H1 (cell line): Measurements from ENCODE around the gene VPS13C. TPM values are rescaled to one million over a fixed set of nuclear protein-coding genes. Genes with fewer than 3 reads are reported as not detected.

Experiments
- CTCF ChIA-PET: fragments of 300-600 bp; sonication (Branson Sonifier 250); formaldehyde crosslinking; loops from one replicate; lab custom pipeline; 2021; ENCODE audit not compliant: partially characterized antibody; lab: Charles Lee
- POLR2A ChIA-PET: fragments of 300-600 bp; sonication (Branson Sonifier 250); formaldehyde crosslinking; loops from one replicate; lab custom pipeline; 2021; ENCODE audit warnings: inconsistent platforms; ENCODE audit not compliant: partially characterized antibody; lab: Charles Lee
- DNase-seq, 2 experiments: peaks; one replicate each; pipeline versions ENCODE4 v3.0.0 to v3.0.0-alpha.2; 2010 to 2022; ENCODE audit warnings: low spot score in 2 of 2, low read depth in 1 of 2, mixed read lengths in 1 of 2
- FAIRE-seq: peaks from 2 replicates; lab custom pipeline; 2011; peaks lifted over from hg19 to GRCh38; lab: Jason Lieb, UNC
- H2AFZ ChIP-seq: 2 replicates; pipeline ENCODE4 v1.8.1; 2012; ENCODE audit warnings: low read length, inconsistent platforms
- H2AK5ac ChIP-seq: 2 replicates; pipeline ENCODE4 v1.6.1; 2013; ENCODE audit warnings: low read depth, low read length
- H2BK120ac ChIP-seq: replicated peaks from 2 replicates; pipeline ENCODE3; 2013; ENCODE audit warnings: low read depth, low read length, inconsistent platforms
- H2BK12ac ChIP-seq: 2 replicates; pipeline ENCODE4 v1.6.1; 2013; ENCODE audit warnings: low read depth, low read length
- H2BK15ac ChIP-seq: 2 replicates; pipeline ENCODE4 v1.6.1; 2013; ENCODE audit warnings: low read length
- H2BK20ac ChIP-seq: 2 replicates; pipeline ENCODE4 v1.6.1; 2013; ENCODE audit warnings: low read length
- H2BK5ac ChIP-seq: 2 replicates; pipeline ENCODE4 v1.6.1; 2013; ENCODE audit warnings: low read depth, low read length
- H3K14ac ChIP-seq: 2 replicates; pipeline ENCODE4 v1.6.1; 2013; ENCODE audit warnings: inconsistent platforms; ENCODE audit not compliant: insufficient read length
- H3K18ac ChIP-seq: 2 replicates; pipeline ENCODE4 v1.6.1; 2013; ENCODE audit warnings: low read length; ENCODE audit errors: extremely low read depth
- H3K23ac ChIP-seq: 2 replicates; pipeline ENCODE4 v1.6.1; 2013; ENCODE audit warnings: inconsistent platforms; ENCODE audit not compliant: insufficient read length
- H3K23me2 ChIP-seq: 2 replicates; pipeline ENCODE4 v1.6.1; 2013; ENCODE audit warnings: low read depth, low read length
- H3K27ac ChIP-seq: 2 replicates; pipeline ENCODE4 v1.6.1; 2011; ENCODE audit warnings: low read depth, low read length, inconsistent platforms
- H3K27me3 ChIP-seq, 4 experiments: replicated peaks in 1 of 4; 1 replicate in 1 of 4; 2 replicates in 3 of 4; pipeline versions ENCODE4 v1.6.1 to v1.8.1; 2011 to 2013; ENCODE audit warnings: low read length in 3 of 4, mild to moderate bottlenecking in 3 of 4, inconsistent platforms in 2 of 4, mixed read lengths in 2 of 4, moderate library complexity in 1 of 4; ENCODE audit not compliant: control insufficient read depth in 3 of 4, insufficient read depth in 3 of 4; ENCODE audit errors: extremely low read depth in 1 of 4
- H3K36me3 ChIP-seq, 4 experiments: 2 replicates each; pipeline versions ENCODE4 v1.6.1 to v1.8.1; 2011 to 2013; ENCODE audit warnings: mild to moderate bottlenecking in 4 of 4, low read length in 3 of 4, moderate library complexity in 2 of 4, control low read depth in 1 of 4, inconsistent platforms in 1 of 4; ENCODE audit not compliant: insufficient read depth in 4 of 4, control insufficient read depth in 2 of 4
- H3K4ac ChIP-seq: replicated peaks from 2 replicates; pipeline ENCODE3; 2013; ENCODE audit warnings: low read length, low read depth, mixed read lengths, inconsistent platforms; ENCODE audit not compliant: insufficient read length
- H3K4me1 ChIP-seq, 4 experiments: replicated peaks in 1 of 4; 1 replicate in 1 of 4; 2 replicates in 3 of 4; pipeline versions ENCODE4 v1.6.1 to v1.8.1; 2011 to 2013; ENCODE audit warnings: low read length in 3 of 4, inconsistent platforms in 2 of 4, mixed read lengths in 1 of 4; ENCODE audit not compliant: insufficient read depth in 4 of 4, control insufficient read depth in 3 of 4
- H3K4me2 ChIP-seq, 2 experiments: 2 replicates each; pipeline versions ENCODE4 v1.6.1 to v1.8.1; 2011 to 2013; ENCODE audit warnings: low read depth in 2 of 2, low read length in 2 of 2, control low read depth in 1 of 2, inconsistent platforms in 1 of 2, mild to moderate bottlenecking in 1 of 2; ENCODE audit not compliant: insufficient read depth in 1 of 2
- H3K4me3 ChIP-seq, 4 experiments: fragments of 200-600, 300-600 bp in 1 of 4; sonication (generic), shearing (Covaris generic), sonication (Bioruptor Twin) in 1 of 4; 2 replicates each; pipeline versions ENCODE4 v1.5.1 to v1.8.1; 2011 to 2016; ENCODE audit warnings: low read length in 4 of 4, low read depth in 3 of 4, control low read depth in 2 of 4, inconsistent platforms in 2 of 4, mild to moderate bottlenecking in 2 of 4, mixed read lengths in 1 of 4, moderate library complexity in 1 of 4; ENCODE audit not compliant: insufficient read depth in 2 of 4; ENCODE audit errors: extremely low read depth in 1 of 4
- H3K56ac ChIP-seq: replicated peaks from 2 replicates; pipeline ENCODE3; 2013; ENCODE audit warnings: low read depth, mild to moderate bottlenecking, mixed read lengths, low read length, inconsistent platforms; ENCODE audit not compliant: insufficient read length
- H3K79me1 ChIP-seq: 2 replicates; pipeline ENCODE4 v1.6.1; 2013; ENCODE audit warnings: low read depth, low read length, control low read depth
- H3K79me2 ChIP-seq, 2 experiments: 2 replicates each; pipeline versions ENCODE4 v1.6.1 to v1.8.1; 2012 to 2013; ENCODE audit warnings: low read length in 2 of 2, mild to moderate bottlenecking in 2 of 2, inconsistent platforms in 1 of 2; ENCODE audit not compliant: insufficient read depth in 2 of 2, control insufficient read depth in 1 of 2
- H3K9ac ChIP-seq, 4 experiments: replicated peaks in 1 of 4; 1 replicate in 1 of 4; 2 replicates in 3 of 4; pipeline versions ENCODE4 v1.6.1 to v1.8.1; 2011 to 2013; ENCODE audit warnings: low read depth in 3 of 4, low read length in 3 of 4, control low read depth in 2 of 4, mild to moderate bottlenecking in 2 of 4, moderate library complexity in 2 of 4, inconsistent platforms in 1 of 4; ENCODE audit errors: extremely low read depth in 1 of 4
- H3K9me3 ChIP-seq, 2 experiments: 2 replicates each; pipeline versions ENCODE4 v1.6.1 to v1.8.1; 2012 to 2013; ENCODE audit warnings: mild to moderate bottlenecking in 2 of 2, moderate library complexity in 2 of 2, control low read depth in 1 of 2, inconsistent platforms in 1 of 2, low read depth in 1 of 2, low read length in 1 of 2, mixed read lengths in 1 of 2; ENCODE audit not compliant: insufficient read depth in 2 of 2
- H4K20me1 ChIP-seq, 2 experiments: replicated peaks in 1 of 2; 2 replicates each; pipeline versions ENCODE3 to v1.8.1; 2011 to 2013; ENCODE audit warnings: inconsistent platforms in 2 of 2, low read length in 2 of 2, mild to moderate bottlenecking in 1 of 2; ENCODE audit not compliant: insufficient read depth in 2 of 2, control insufficient read depth in 1 of 2
- H4K5ac ChIP-seq: 2 replicates; pipeline ENCODE4 v1.6.1; 2013; ENCODE audit warnings: low read length, low read depth, mixed read lengths, inconsistent platforms; ENCODE audit not compliant: insufficient read length
- H4K8ac ChIP-seq: 2 replicates; pipeline ENCODE4 v1.8.0; 2013; ENCODE audit warnings: mild to moderate bottlenecking, moderate library complexity, low read length, inconsistent platforms; ENCODE audit not compliant: insufficient read depth; ENCODE audit errors: extremely low read depth
- H4K91ac ChIP-seq: replicated peaks from 2 replicates; pipeline ENCODE3; 2013; ENCODE audit warnings: low read length, mixed read lengths, inconsistent platforms; ENCODE audit not compliant: insufficient read length
- BACH1 ChIP-seq: IDR thresholded peaks from 2 replicates; pipeline ENCODE4 v1.6.1; 2012; ENCODE audit warnings: low read length, improper control_type of control experiment
- CHD1 ChIP-seq: IDR thresholded peaks from 2 replicates; pipeline ENCODE4 v1.6.1; 2012; ENCODE audit warnings: low read depth, low read length, improper control_type of control experiment
- CHD2 ChIP-seq: IDR thresholded peaks from 2 replicates; pipeline ENCODE4 v1.6.1; 2012; ENCODE audit warnings: low read length, improper control_type of control experiment
- KDM4A ChIP-seq: IDR thresholded peaks from one replicate; pipeline ENCODE4 v1.7.1; 2012; ENCODE audit warnings: low read depth, mild to moderate bottlenecking, moderate library complexity, low read length, inconsistent platforms; ENCODE audit not compliant: severe bottlenecking
- MAX ChIP-seq: IDR thresholded peaks from 2 replicates; pipeline ENCODE4 v1.6.1; 2012; ENCODE audit warnings: inconsistent platforms
- POLR2AphosphoS5 ChIP-seq: IDR thresholded peaks from 2 replicates; pipeline ENCODE4 v1.6.1; 2011; ENCODE audit warnings: low read depth, low read length
- RNF2 ChIP-seq: fragments of 200-900, 300-1000 bp; sonication (generic); IDR thresholded peaks from 2 replicates; pipeline ENCODE4 v1.7.1; 2016; ENCODE audit warnings: borderline replicate concordance, low read depth, mild to moderate bottlenecking, antibody characterized with exemption, low read length; ENCODE audit not compliant: poor library complexity, severe bottlenecking; ENCODE audit errors: missing control alignments
- SP2 ChIP-seq: IDR thresholded peaks from 2 replicates; pipeline ENCODE4 v1.6.1; 2012; ENCODE audit warnings: mild to moderate bottlenecking, low read length, inconsistent platforms
- WGBS, 2 experiments: shearing (Covaris generic) in 1 of 2; methylation state at CpG; one replicate each; pipeline versions ENCODE4 v1.1.6 to v1.1.7; 2013 to 2015; ENCODE audit warnings: low lambda C conversion rate in 2 of 2, mixed read lengths in 2 of 2, inconsistent platforms in 1 of 2, low coverage in 1 of 2, missing lambda C conversion rate in 1 of 2; ENCODE audit not compliant: insufficient replicate concordance in 2 of 2, insufficient coverage in 1 of 2, insufficient read length in 1 of 2; ENCODE audit errors: extremely low coverage in 1 of 2, missing lambda C conversion rate in 1 of 2; 5-methylcytosine and 5-hydroxymethylcytosine counted together
- polyA plus RNA-seq, 7 experiments: library from polyadenylated mRNA; depleted of rRNA in 3 of 7; stranded (reverse) in 5 of 7; unstranded in 2 of 7; fragments of >200 nt in 5 of 7; fragments of 200-250 nt in 2 of 7; gene quantifications; 1 replicate in 5 of 7; 2 replicates in 1 of 7; 4 replicates in 1 of 7; pipeline versions ENCODE4 v1.2.1 to v1.2.3, GENCODE V29; 2011 to 2013; ENCODE audit warnings: missing spikeins in 2 of 7, mixed read lengths in 2 of 7
- total RNA-seq: library from RNA; stranded (reverse); fragmentation: NEBNext Ultra II Directional; extraction: Animal tissue kit (Norgen Biotek cat#: 25700); gene quantifications from 2 replicates; pipeline ENCODE4 v1.2.1, GENCODE V29; 2021

Gene VPS13C
- total and polyA plus RNA-seq, 2 of the 8 experiments (the other 6 are each of a cell fraction or from before 2014, with no cell fraction given), result 4.8 to 18.8 TPM

DNA sequence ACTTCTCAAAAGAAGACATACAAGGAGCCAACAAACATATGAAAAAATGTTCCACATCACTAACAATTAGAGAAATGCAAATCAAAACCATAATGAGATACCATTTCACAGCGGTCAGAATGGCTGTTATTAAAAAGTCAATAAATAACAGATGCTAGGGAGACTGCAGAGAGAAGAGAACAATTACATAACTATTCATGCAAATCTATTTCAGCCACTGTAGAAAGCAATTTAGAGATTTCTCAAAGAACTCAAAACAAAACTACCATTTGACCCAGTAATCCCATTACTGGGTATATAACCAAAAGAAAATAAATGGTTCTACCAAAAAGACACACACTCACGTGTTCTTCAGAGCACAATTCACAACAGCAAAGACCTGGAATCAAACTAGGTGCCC is 116.3 kb downstream of the VPS13C start:
- Histone ChIP-seq H2BK20ac (no peak overlapping the region), H4K20me1 (no peaks in the 10 kb centered on the region), H2BK12ac (no peak overlapping the region), H2AK5ac (no peak overlapping the region), H3K27me3 (no peaks in the 10 kb centered on the region), H3K18ac (no peak overlapping the region), H3K36me3 (no peaks in the 10 kb centered on the region), H3K9ac (no peak overlapping the region), H3K4me2 (no peak overlapping the region), H3K4me1 (no peaks in the 10 kb centered on the region), H2AFZ (no peak overlapping the region), H3K23ac (no peak overlapping the region), H4K91ac (no peak overlapping the region), H3K23me2 (no peaks in the 10 kb centered on the region), H2BK120ac (no peak overlapping the region), H3K79me2 (no peaks in the 10 kb centered on the region), H3K79me1 (no peaks in the 10 kb centered on the region), H4K5ac (no peak overlapping the region), H3K4me3 (no peak overlapping the region), H2BK5ac (no peak overlapping the region), H4K8ac (no peak overlapping the region), H3K56ac (no peak overlapping the region), H3K14ac (no peak overlapping the region), H2BK15ac (no peak overlapping the region), H3K27ac (no peak overlapping the region), H3K9me3 (peaks cover 0 to 8% of the 10 kb centered on the region in 2 experiments; a peak in 1 of 4 replicates), H3K4ac (no peak overlapping the region)
- TF ChIP-seq CHD2, result no peak
- TF ChIP-seq SP2, result no peak
- TF ChIP-seq MAX, result no peak
- no peak for TF ChIP-seq RNF2
- TF ChIP-seq BACH1, result no peak
- no peak for TF ChIP-seq KDM4A
- TF ChIP-seq POLR2AphosphoS5, result no peak
- no peak for TF ChIP-seq CHD1
- DNase-seq (no peak), FAIRE-seq (no peak)
- 92% methylated on average over 2 of the region's 2 CpGs; no CpG with 5 or more reads in 1 of the 2 experiments for WGBS, 2 experiments
- ChIA-PET CTCF (interaction anchor here (0.6 kb wide), 1 partner anchor 52 kb away, joined by 3 read pairs; no protein-coding TSS in a partner anchor), POLR2A (no interaction called here)
